Measurements from ENCODE around the gene FCN1.

Gene FCN1

GRCh38 chr9:134936346-134937163 lies 18.8 kb upstream of the FCN1 start:
- DNase-seq = no peak

GRCh38 chr9:134935701-134936345 lies 18.1 kb upstream of the FCN1 start:
- DNase-seq = no peak

- no peak for DNase-seq
Measured at GRCh38 chr9:134935056-134935640, 17.4 kb upstream of the FCN1 start.

- DNase-seq = no peak
Measured at GRCh38 chr9:134933076-134933659, 15.5 kb upstream of the FCN1 start.

DNA sequence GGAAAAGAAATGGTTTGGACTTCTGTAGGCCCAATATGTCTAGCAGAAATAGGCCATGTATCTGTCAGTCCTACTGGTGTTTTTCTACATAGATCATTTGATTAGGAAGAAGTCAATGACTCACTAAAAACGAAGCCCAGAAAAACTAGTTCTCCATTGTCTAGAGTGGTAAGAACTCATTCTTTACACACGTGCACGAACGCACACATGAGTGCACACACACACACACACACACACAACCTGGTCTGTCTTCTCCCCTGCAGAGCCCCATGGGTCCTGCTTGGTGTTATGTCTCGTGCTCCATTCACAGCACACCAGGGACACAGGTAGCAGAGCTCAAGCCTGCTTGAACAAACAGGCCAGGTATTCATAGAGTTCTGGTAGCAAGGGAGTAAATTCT lies 14.9 kb upstream of the FCN1 start:
- no peak for DNase-seq

GRCh38 chr9:134932171-134932570 lies 14.5 kb upstream of the FCN1 start:
- DNase-seq = no peak

DNA sequence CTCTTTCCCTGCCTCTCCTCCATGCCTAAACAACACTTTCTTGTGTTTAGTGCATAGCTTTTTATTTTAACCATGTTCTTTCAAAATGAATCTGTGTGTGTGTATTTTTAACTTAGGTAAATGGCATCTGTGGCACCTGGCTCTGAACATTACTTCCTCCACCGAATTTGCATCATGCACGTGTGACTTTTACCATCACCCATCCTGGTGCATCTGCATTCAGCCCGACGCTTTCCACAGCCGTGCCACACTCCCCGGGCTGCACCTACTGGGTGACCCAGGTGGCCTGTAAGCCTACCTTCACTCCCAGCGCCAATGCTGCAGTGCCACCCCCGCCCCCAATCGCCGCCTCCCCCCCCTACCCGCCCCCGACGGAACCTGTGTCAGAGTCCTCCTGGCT lies 12.7 kb upstream of the FCN1 start:
- DNase-seq = no peak

DNA sequence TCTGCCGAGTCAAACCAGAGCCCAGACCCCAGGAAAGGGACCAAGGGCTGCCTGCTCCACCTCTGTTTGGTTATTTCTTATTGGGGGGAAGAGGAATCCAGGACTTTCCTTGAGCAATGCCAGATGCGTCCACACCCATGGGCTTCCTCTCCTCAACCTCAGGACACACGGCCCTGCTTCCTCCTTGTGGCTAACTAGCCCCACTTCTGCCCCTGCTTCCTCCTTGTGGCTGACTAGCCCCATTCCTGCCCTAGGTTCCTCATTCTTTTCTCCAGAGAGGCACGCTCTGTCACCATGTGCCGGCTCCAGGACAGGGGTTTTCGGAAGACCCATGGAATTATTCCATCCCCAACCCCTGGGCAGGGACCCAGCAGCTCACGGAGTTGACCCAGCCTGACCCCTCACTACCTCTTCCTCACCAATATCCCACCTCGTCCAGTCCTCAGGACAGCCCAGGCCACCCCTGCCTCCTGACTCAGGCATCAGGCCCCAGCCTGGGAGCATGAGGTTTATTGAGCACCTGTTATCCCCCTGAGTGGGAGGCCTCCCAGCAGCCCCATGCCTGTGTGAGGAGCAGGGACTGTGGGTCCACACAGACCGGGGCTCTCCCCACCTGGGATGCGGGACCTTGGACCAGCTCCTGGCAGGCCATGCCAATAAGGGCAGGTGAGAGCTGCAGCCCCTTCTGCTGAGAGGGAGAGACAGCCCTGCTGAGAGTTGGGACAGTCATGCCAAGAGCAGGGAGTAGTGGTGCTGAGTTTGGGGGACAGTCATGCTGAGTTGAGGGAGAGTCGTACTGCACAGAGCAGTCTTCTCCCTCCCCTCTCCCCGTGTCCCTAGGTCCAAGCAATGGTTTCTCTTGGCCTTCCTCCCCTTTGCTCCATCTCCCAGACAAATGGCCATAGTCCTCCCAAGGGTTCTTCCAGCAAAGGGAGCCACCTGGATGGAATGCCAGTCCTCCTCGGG lies 11.8 kb upstream of the FCN1 start:
- DNase-seq = no peak

- DNase-seq = no peak
Measured at GRCh38 chr9:134928436-134929192, 10.9 kb upstream of the FCN1 start.

DNA sequence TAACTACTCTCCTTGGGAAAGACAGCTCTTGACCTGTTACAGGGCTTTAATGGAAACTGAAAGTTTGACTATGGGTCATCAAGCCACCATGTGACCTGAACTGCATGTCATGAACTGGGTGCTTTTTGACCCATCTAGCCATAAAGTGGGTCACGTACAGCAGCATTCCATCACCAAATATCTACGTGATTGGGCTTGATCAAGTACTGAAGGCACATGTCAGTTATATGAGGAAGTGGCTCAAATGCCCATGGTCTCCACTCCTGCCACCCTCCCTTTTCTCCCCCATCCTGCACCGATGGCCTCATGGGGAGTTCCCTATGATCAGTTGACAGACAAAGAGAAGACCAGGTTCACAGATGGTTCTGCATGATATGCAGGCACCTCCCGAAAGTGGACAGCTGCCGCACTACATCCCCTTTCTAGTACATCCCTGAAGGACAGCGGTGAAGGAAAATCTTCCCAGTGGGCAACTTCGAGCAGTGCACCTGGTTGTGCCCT lies 7.3 kb upstream of the FCN1 start:
- no peak for DNase-seq

DNA sequence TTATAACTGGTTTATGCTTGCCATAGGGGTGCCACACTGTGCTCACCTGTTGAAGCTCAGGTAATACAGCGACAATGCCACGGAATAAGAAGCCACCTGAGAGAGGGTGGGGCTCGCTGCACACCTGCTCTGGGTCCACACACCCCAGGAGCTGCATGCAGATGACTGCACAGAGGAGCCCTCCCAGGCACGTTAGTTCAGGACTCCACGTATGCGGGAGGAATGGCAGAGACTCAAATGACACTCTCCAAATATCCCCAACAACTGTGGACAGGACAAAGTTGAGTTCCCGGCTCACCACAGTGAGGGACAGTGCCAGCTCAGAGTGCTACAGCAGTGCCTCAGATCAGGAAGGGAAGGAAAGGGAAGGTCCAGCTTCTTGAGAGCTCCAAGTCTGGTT lies 5.8 kb upstream of the FCN1 start:
- no peak for DNase-seq

GRCh38 chr9:134922932-134923240 lies 5.2 kb upstream of the FCN1 start:
- no peak for DNase-seq

DNA sequence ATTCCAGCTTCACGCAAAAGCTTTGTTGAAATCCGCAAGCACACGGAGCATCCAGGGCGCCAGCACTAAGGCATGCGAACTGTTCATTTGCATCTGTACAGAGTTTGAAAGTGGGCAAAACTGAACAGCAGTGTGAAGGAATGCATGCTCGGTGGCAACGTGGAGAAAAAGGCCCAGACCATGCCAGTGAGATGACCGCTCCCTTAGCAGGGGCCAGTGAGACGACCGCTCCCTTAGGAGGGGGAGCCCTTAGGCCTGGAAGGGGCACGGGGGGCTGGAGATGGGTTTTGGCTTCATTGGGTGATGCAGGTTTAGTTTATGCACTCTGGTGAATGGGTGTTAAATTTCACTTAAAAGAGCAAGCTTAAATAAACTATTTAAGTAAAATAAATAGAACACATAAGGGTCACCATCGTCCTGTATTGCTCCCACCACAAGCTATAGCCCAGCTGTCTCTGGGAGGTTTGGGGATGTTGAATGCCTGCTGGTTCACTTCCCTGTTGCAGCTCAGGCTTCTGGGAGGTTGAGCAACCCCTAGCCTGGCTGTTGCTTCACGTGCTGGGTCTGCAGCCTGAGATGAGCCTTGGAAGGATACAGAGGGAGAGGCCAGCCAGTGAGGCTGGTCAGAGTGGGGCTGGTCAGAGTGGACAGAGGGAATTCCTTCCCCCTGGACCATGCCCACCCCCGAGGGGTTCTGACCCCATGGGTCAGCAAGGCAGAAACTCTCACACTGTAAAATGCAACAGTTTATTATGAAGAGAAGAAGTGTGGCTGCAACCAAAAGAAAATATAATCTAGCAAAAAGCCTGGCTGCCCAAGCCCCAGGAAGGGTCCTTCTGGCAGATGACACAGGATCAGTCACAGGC lies 4.6 kb upstream of the FCN1 start:
- DNase-seq = no peak

GRCh38 chr9:134919303-134919702 lies 1.6 kb upstream of the FCN1 start:
- no peak for DNase-seq

GRCh38 chr9:134918646-134919045 lies 934 bp upstream of the FCN1 start:
- DNase-seq = no peak

DNA sequence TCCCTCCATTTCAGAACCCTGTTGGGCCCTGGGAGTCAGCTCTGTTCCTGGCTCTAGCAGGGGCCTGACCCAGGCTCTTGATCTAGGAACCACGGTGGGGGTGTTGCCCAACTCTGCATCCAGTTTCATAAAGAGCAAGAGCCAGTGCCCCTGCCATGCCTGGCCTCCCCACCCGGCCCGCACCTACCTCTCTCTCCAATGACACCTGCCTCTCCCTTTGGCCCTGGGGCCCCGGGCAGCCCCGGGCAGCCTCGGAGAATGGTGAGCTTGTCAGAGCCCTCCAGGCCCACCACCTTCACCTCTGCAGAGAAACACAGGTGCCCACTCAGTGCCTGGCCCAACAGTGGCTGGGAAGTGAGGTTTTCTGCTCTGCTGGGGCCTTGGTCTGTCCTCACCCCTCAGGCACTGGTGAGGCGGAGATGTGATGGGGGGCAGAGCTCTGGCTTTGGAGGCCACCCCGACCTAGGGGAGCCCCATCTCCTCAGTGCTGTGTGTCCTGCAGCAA lies 1.5 kb downstream of the FCN1 start:
- DNase-seq = no peak

GRCh38 chr9:134915046-134915985 lies 2.4 kb downstream of the FCN1 start:
- no peak for DNase-seq

DNA sequence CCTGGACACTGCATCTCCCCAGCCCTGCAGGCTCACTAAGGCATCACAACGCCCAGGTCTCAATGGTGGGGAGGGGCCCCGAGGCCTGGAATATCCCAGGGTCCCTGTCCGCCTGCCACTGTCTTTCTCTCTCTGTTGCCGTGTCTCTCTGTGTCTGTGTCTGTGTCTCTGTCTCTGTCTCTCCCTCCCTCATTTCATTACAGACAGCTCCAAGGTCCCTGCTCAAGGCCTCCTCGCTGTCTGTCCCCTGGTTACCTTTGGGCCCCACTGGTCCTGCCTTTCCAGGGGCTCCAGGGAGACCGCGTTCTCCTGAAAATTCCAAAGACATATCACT lies 3.2 kb downstream of the FCN1 start:
- no peak for DNase-seq

DNA sequence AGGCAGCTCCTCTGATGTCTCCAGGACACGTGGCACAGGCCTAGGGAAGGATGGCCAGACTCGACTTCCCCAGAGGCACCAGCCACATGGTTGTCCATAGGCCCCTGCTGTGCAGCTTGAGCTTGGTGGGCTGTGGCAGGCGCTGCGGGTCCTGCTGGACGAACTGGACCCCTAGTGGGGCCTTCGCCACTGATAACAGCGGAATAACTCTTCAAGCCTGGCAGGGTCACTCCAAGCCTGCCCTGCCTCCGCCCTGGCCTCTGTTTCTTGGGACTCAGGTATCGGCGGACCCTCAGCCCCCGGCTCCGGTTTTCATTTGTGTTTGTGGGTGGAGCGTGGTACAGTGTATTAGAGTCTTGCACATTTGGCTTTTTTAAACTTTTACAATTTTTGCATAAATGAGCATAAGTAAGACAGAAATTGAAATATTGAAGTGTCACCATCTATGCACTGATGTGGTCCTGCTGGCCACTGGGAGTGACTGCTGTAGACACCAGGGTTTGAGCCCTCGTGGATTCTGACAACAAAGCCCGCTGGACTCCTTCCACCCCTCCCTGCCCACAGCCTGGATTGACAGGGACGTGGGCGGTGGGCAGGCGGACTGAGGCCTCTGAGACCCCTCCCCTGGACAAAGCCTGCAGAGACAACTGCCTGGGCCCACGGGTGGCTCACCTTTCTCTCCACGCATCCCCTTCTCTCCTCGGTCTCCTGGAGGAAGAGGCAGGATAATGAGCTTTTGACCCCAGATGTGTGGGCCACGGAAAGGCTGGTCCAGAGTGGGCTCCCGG lies 3.8 kb downstream of the FCN1 start:
- DNase-seq = no peak

All from NCI-H2107 (cell line).